ENCODE results near the gene FERMT2.
"Not testable (repeated sequence)": the region's sequence is repeated elsewhere in the genome, so short reads cannot be mapped to it uniquely, and the experiment has no call there.

The FERMT2 gene

GRCh38 chr14:52900731-52901130, 50.1 kb downstream of the FERMT2 start:
- no peak for DNase-seq

GRCh38 chr14:52898496-52898895, 52.4 kb downstream of the FERMT2 start:
- DNase-seq, result no peak

GRCh38 chr14:52895000-52895399, 55.9 kb downstream of the FERMT2 start:
- DNase-seq, result no peak

- no peak for DNase-seq
Measured at GRCh38 chr14:52891800-52892199, 59.0 kb downstream of the FERMT2 start.

GRCh38 chr14:52888839-52889838, 61.7 kb downstream of the FERMT2 start:
- no peak for DNase-seq

GRCh38 chr14:52888159-52888558, 62.7 kb downstream of the FERMT2 start:
- DNase-seq, result no peak

GRCh38 chr14:52885230-52885629, 65.6 kb downstream of the FERMT2 start:
- no peak for DNase-seq

GRCh38 chr14:52883658-52884057, 67.2 kb downstream of the FERMT2 start:
- DNase-seq, result no peak

- DNase-seq, result no peak
Measured at GRCh38 chr14:52882824-52883223, 68.0 kb downstream of the FERMT2 start.

GRCh38 chr14:52879958-52880357, 70.9 kb downstream of the FERMT2 start:
- no peak for DNase-seq

- no peak for DNase-seq
Measured at GRCh38 chr14:52878946-52879345, 71.9 kb downstream of the FERMT2 start.

GRCh38 chr14:52878469-52878868, 72.4 kb downstream of the FERMT2 start:
- DNase-seq, result no peak

- no peak for DNase-seq
Measured at GRCh38 chr14:52877628-52878027, 73.2 kb downstream of the FERMT2 start.

GRCh38 chr14:52876806-52877205, 74.0 kb downstream of the FERMT2 start:
- no peak for DNase-seq

- no peak for DNase-seq
Measured at GRCh38 chr14:52876311-52876710, 74.5 kb downstream of the FERMT2 start.

GRCh38 chr14:52875707-52876106, 75.1 kb downstream of the FERMT2 start:
- DNase-seq, result no peak

GRCh38 chr14:52874389-52874788, 76.5 kb downstream of the FERMT2 start:
- DNase-seq, result no peak

GRCh38 chr14:52873694-52874093, 77.2 kb downstream of the FERMT2 start:
- no peak for DNase-seq

- no peak for DNase-seq
Measured at GRCh38 chr14:52873065-52873464, 77.8 kb downstream of the FERMT2 start.

GRCh38 chr14:52871606-52872005, 79.2 kb downstream of the FERMT2 start:
- DNase-seq, result no peak

- DNase-seq, result no peak
Measured at GRCh38 chr14:52868911-52869618, 81.8 kb downstream of the FERMT2 start.

- not testable (repeated sequence) for DNase-seq
Measured at GRCh38 chr14:52864893-52865292, 86.0 kb downstream of the FERMT2 start.

GRCh38 chr14:52863334-52863700, 87.5 kb downstream of the FERMT2 start:
- no peak for DNase-seq
